ENCODE data around the gene DAB1.

DAB1 gene

DNA sequence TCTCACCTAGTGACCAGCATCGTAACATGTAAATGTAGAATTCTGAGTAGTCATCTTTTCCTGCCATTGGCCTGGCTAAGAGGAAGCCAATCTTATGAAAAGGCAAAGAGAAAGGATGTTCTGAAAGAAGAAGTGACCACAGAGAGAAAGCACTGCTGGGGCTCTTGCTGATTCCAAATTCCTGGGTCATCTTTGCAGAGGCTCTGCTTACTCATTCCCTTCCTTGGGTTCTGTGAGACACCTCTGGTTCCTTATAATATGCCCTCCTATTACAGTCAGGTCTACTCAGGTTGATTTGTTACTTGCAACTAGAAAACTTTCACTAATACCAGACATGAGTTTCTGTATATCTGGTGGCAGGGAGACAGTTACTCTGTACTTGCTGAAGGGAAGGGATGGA is 259.3 kb downstream of the DAB1 start:
- no peak overlapping the region for H3K4me2 ChIP-seq (ENCODE audit: low read length)
- TF ChIP-seq EZH2phosphoT487 (IDR thresholded peaks at IDR 0.05; ENCODE audit: borderline replicate concordance, low read length), result no peak
- TF ChIP-seq, protein P1, sequence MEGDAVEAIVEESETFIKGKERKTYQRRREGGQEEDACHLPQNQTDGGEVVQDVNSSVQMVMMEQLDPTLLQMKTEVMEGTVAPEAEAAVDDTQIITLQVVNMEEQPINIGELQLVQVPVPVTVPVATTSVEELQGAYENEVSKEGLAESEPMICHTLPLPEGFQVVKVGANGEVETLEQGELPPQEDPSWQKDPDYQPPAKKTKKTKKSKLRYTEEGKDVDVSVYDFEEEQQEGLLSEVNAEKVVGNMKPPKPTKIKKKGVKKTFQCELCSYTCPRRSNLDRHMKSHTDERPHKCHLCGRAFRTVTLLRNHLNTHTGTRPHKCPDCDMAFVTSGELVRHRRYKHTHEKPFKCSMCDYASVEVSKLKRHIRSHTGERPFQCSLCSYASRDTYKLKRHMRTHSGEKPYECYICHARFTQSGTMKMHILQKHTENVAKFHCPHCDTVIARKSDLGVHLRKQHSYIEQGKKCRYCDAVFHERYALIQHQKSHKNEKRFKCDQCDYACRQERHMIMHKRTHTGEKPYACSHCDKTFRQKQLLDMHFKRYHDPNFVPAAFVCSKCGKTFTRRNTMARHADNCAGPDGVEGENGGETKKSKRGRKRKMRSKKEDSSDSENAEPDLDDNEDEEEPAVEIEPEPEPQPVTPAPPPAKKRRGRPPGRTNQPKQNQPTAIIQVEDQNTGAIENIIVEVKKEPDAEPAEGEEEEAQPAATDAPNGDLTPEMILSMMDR (IDR thresholded peaks at IDR 0.05; ENCODE audit: low read depth, low read length, poor library complexity, severe bottlenecking), result no peak
- no peaks in the 10 kb centered on the region for H3K4me1 ChIP-seq (ENCODE audit: control insufficient read depth, low read length)
- no peak overlapping the region for H3K27ac ChIP-seq (ENCODE audit: low read depth, low read length)
- H3K36me3 ChIP-seq (ENCODE audit: control insufficient read depth, low read length), result no peaks in the 10 kb centered on the region
- no peaks in the 10 kb centered on the region for H3K9me2 ChIP-seq (replicated peaks; ENCODE audit: control insufficient read depth, low read length)
- H3K9me3 ChIP-seq (ENCODE audit: control insufficient read depth, insufficient read depth, low read length), result no peaks in the 10 kb centered on the region
- H4K20me1 ChIP-seq (ENCODE audit: control insufficient read depth, insufficient read depth, low read depth, low read length), result no peaks in the 10 kb centered on the region
- H3K4me3 ChIP-seq (ENCODE audit: low read length), result no peak overlapping the region
- H3F3A ChIP-seq (ENCODE audit: control insufficient read depth, insufficient read depth), result no peaks in the 10 kb centered on the region
- H3K27me3 ChIP-seq (ENCODE audit: control insufficient read depth, low read length), result no peaks in the 10 kb centered on the region
- no peaks in the 10 kb centered on the region for H3K79me2 ChIP-seq (ENCODE audit: control insufficient read depth, low read length)

DNA sequence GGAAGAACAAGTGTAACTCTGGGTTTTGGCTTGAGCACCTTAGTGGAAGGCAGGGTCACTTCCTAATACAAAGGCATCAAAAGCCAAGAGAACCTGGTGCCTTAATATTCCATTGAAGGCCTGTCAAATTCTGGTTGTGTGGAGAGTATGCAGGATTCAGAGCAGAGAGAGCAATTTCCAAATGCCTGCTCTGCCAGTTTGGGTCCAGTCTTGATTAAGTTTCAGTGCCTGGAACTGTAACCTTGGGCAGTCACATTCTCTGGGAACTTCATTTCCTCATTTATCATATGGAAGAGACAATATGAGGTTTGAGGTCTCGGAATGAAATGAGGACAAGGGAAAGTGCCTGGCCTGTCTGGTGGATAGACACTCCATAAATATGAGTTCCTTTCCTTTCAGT is 260.1 kb downstream of the DAB1 start:
- no peaks in the 10 kb centered on the region for H3K9me3 ChIP-seq (ENCODE audit: control insufficient read depth, insufficient read depth, low read length)
- H4K20me1 ChIP-seq (ENCODE audit: control insufficient read depth, insufficient read depth, low read depth, low read length), result no peaks in the 10 kb centered on the region
- no peaks in the 10 kb centered on the region for H3K79me2 ChIP-seq (ENCODE audit: control insufficient read depth, low read length)
- H3K36me3 ChIP-seq (ENCODE audit: control insufficient read depth, low read length), result no peaks in the 10 kb centered on the region
- no peaks in the 10 kb centered on the region for H3K4me1 ChIP-seq (ENCODE audit: control insufficient read depth, low read length)
- no peaks in the 10 kb centered on the region for H3K9me2 ChIP-seq (replicated peaks; ENCODE audit: control insufficient read depth, low read length)
- H3K27ac ChIP-seq (ENCODE audit: low read depth, low read length), result no peak overlapping the region
- H3K27me3 ChIP-seq (ENCODE audit: control insufficient read depth, low read length), result no peaks in the 10 kb centered on the region
- TF ChIP-seq EZH2phosphoT487 (IDR thresholded peaks at IDR 0.05; ENCODE audit: borderline replicate concordance, low read length), result no peak
- TF ChIP-seq, protein P1 (IDR thresholded peaks at IDR 0.05; ENCODE audit: low read depth, low read length, poor library complexity, severe bottlenecking), result no peak
- no peak overlapping the region for H3K4me2 ChIP-seq (ENCODE audit: low read length)
- no peaks in the 10 kb centered on the region for H3F3A ChIP-seq (ENCODE audit: control insufficient read depth, insufficient read depth)
- H3K4me3 ChIP-seq (ENCODE audit: low read length), result no peak overlapping the region

DNA sequence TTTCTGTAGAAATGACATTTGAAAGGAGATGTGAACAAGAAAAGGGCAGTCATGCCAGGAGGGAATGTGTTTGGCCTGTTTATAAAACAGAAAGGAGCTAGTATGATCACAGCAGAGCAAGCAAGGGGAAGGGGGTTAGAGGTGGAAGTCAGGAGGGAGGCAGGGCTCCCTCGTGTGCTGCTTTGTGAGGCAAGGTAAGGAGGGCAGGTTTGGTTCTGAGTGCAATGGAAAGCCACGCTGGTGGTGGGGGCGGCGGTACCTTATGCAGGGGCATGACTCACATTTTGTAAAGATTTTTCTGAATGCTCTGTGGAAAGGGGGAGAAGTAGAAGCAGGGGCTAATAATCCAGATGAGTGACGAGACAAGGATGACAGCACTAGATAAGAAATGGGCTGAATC is 260.5 kb downstream of the DAB1 start:
- Histone ChIP-seq H3F3A (ENCODE audit: control insufficient read depth, insufficient read depth) (no peaks in the 10 kb centered on the region), H3K27me3 (ENCODE audit: control insufficient read depth, low read length) (no peaks in the 10 kb centered on the region), H3K4me3 (ENCODE audit: low read length) (no peak overlapping the region), H3K27ac (ENCODE audit: low read depth, low read length) (no peak overlapping the region), H3K79me2 (ENCODE audit: control insufficient read depth, low read length) (no peaks in the 10 kb centered on the region), H4K20me1 (ENCODE audit: control insufficient read depth, insufficient read depth, low read depth, low read length) (no peaks in the 10 kb centered on the region), H3K9me3 (ENCODE audit: control insufficient read depth, insufficient read depth, low read length) (no peaks in the 10 kb centered on the region), H3K4me1 (ENCODE audit: control insufficient read depth, low read length) (no peaks in the 10 kb centered on the region), H3K4me2 (ENCODE audit: low read length) (no peak overlapping the region), H3K9me2 (replicated peaks; ENCODE audit: control insufficient read depth, low read length) (no peaks in the 10 kb centered on the region), H3K36me3 (ENCODE audit: control insufficient read depth, low read length) (no peaks in the 10 kb centered on the region)
- no peak for TF ChIP-seq EZH2phosphoT487 (IDR thresholded peaks at IDR 0.05; ENCODE audit: borderline replicate concordance, low read length)
- TF ChIP-seq, protein P1 (IDR thresholded peaks at IDR 0.05; ENCODE audit: low read depth, low read length, poor library complexity, severe bottlenecking), result no peak

Data from DOHH2 (cell line).